HepG2 (cell line): ENCODE measurements around the gene CHKA. TPM values are rescaled to one million over a fixed set of nuclear protein-coding genes. Genes with fewer than 3 reads are reported as not detected.

ENCODE experiments used
- ATAC-seq: fragments of 200-7000 bp; cut with Tn5 transposase; 3 replicates; pipeline ENCODE4 v1.9.1; 2020; ENCODE audit warnings: mild to moderate bottlenecking, moderate library complexity
- BruUV-seq: library from RNA; stranded (reverse); fragments of 400-500 nt; replicated peaks from 2 replicates; lab custom pipeline; 2021; lab: Mats Ljungman, UMichigan
- CTCF ChIA-PET: fragments of 300-600 bp; formaldehyde crosslinking; extraction: SDS; loops from one replicate; lab custom pipeline; 2021; ENCODE audit warnings: low total read pairs, inconsistent platforms, low intra/inter-chr PET ratio; lab: Yijun Ruan, JAX
- POLR2A ChIA-PET: fragments of 350-600 bp; sonication (Branson Sonifier 250); formaldehyde crosslinking; loops from one replicate; lab custom pipeline; 2020; ENCODE audit warnings: antibody characterized with exemption, inconsistent platforms; lab: Yijun Ruan, JAX
- DNase-seq: peaks from one replicate; pipeline ENCODE4 v3.0.0-alpha.2; 2015; ENCODE audit warnings: low spot score
- FAIRE-seq: peaks from 3 replicates; lab custom pipeline; 2011; peaks lifted over from hg19 to GRCh38; lab: Jason Lieb, UNC
- H2AFZ ChIP-seq: one replicate; pipeline ENCODE4 v1.6.1; 2011; ENCODE audit warnings: low read length, inconsistent platforms
- H3K27ac ChIP-seq: fragments of 300-600 bp; 3 replicates; pipeline ENCODE4 v1.8.0; 2011; ENCODE audit warnings: mixed run types, mild to moderate bottlenecking, mixed read lengths, low read length, inconsistent platforms; ENCODE audit not compliant: insufficient read depth; ENCODE audit errors: extremely low read length
- H3K27me3 ChIP-seq, 2 experiments: fragments of 200-600 bp in 1 of 2; 2 replicates in 1 of 2; 3 replicates in 1 of 2; pipeline versions ENCODE4 v1.6.0 to v1.8.0; 2011; ENCODE audit warnings: low read length in 2 of 2, mild to moderate bottlenecking in 2 of 2, moderate library complexity in 2 of 2, inconsistent platforms in 1 of 2; ENCODE audit not compliant: insufficient read depth in 2 of 2, control insufficient read depth in 1 of 2
- H3K36me3 ChIP-seq, 2 experiments: fragments of 200-600 bp in 1 of 2; replicated peaks in 1 of 2; 2 replicates in 1 of 2; 3 replicates in 1 of 2; pipeline versions ENCODE4 v1.5.1 to v1.8.0; 2011; ENCODE audit warnings: low read length in 2 of 2, inconsistent platforms in 1 of 2; ENCODE audit not compliant: insufficient read depth in 2 of 2, control insufficient read depth in 1 of 2
- H3K4me1 ChIP-seq: 2 replicates; pipeline ENCODE4 v1.5.1; 2012; ENCODE audit warnings: low read length, inconsistent platforms; ENCODE audit not compliant: insufficient read depth
- H3K4me2 ChIP-seq: 2 replicates; pipeline ENCODE4 v1.6.0; 2011; ENCODE audit warnings: low read depth, low read length, inconsistent platforms
- H3K4me3 ChIP-seq, 3 experiments: fragments of 200-600 bp in 1 of 3; sonication (generic), shearing (Covaris generic) in 1 of 3; replicated peaks in 1 of 3; 2 replicates each; pipeline ENCODE4 v1.5.1; 2011 to 2016; ENCODE audit warnings: low read length in 3 of 3, inconsistent platforms in 2 of 3, low read depth in 2 of 3, mild to moderate bottlenecking in 2 of 3, control low read depth in 1 of 3, mixed read lengths in 1 of 3; ENCODE audit not compliant: insufficient read depth in 1 of 3
- H3K79me2 ChIP-seq: one replicate; pipeline ENCODE4 v1.6.1; 2011; ENCODE audit warnings: low read length, inconsistent platforms; ENCODE audit not compliant: insufficient read depth
- H3K9ac ChIP-seq: 2 replicates; pipeline ENCODE4 v1.6.0; 2011; ENCODE audit warnings: mild to moderate bottlenecking, low read depth, low read length, inconsistent platforms; ENCODE audit not compliant: insufficient read depth
- H3K9me3 ChIP-seq: 2 replicates; pipeline ENCODE4 v1.5.1; 2012; ENCODE audit warnings: mild to moderate bottlenecking, low read length
- H4K20me1 ChIP-seq: 2 replicates; pipeline ENCODE4 v1.6.0; 2011; ENCODE audit warnings: inconsistent platforms, mild to moderate bottlenecking, low read length, moderate library complexity; ENCODE audit not compliant: insufficient read depth
- AGO2 ChIP-seq: fragments of 200-400 bp; formaldehyde crosslinking; optimal IDR thresholded peaks from 2 replicates; pipeline ENCODE3; 2017; ENCODE audit warnings: mild to moderate bottlenecking, low read depth, low read length, moderate library complexity
- PAF1 ChIP-seq: IDR thresholded peaks from 2 replicates; pipeline ENCODE4 v1.6.1; 2016; ENCODE audit warnings: missing genetic modification reagents, missing compliant biosample characterization
- POLR2G ChIP-seq: fragments of 200-400 bp; formaldehyde crosslinking; IDR thresholded peaks from 2 replicates; pipeline ENCODE4 v1.6.1; 2018; ENCODE audit warnings: mild to moderate bottlenecking, low read depth, low read length, moderate library complexity
- SRF ChIP-seq: IDR thresholded peaks from 2 replicates; pipeline ENCODE4 v1.6.1; 2011; ENCODE audit warnings: mild to moderate bottlenecking, low read depth, low read length, moderate library complexity
- TRIM24 ChIP-seq: sonication (generic); formaldehyde crosslinking; IDR thresholded peaks from 2 replicates; pipeline ENCODE4 v1.8.0; 2022; ENCODE audit warnings: mild to moderate bottlenecking, missing genetic modification reagents
- TSC22D2 ChIP-seq: sonication (generic); formaldehyde crosslinking; IDR thresholded peaks from 2 replicates; pipeline ENCODE4 v1.5.1; 2020; ENCODE audit warnings: missing genetic modification reagents, mild to moderate bottlenecking, borderline replicate concordance
- ZNF121 ChIP-seq: sonication (generic); formaldehyde crosslinking; IDR thresholded peaks from 2 replicates; pipeline ENCODE4 v1.5.0; 2020; ENCODE audit warnings: mild to moderate bottlenecking, missing genetic modification reagents
- ZNF263 ChIP-seq: sonication (generic); formaldehyde crosslinking; IDR thresholded peaks from 2 replicates; pipeline ENCODE4 v1.4.0; 2020; ENCODE audit warnings: missing genetic modification reagents
- ZNF501 ChIP-seq: sonication (generic); formaldehyde crosslinking; IDR thresholded peaks from 2 replicates; pipeline ENCODE4 v1.5.1; 2020; ENCODE audit warnings: mild to moderate bottlenecking, moderate library complexity, missing genetic modification reagents
- ZNF747 ChIP-seq: sonication (generic); formaldehyde crosslinking; IDR thresholded peaks from 2 replicates; pipeline ENCODE4 v1.8.1; 2023; ENCODE audit warnings: missing genetic modification reagents, mild to moderate bottlenecking, borderline replicate concordance
- ZNF883 ChIP-seq: sonication (generic); formaldehyde crosslinking; IDR thresholded peaks from 2 replicates; pipeline ENCODE4 v1.5.1; 2020; ENCODE audit warnings: mild to moderate bottlenecking, missing genetic modification reagents; ENCODE audit errors: not compliant biosample characterization
- WGBS: methylation state at CpG from one replicate; pipeline ENCODE4 v1.1.6; 2017; ENCODE audit warnings: low lambda C conversion rate; 5-methylcytosine and 5-hydroxymethylcytosine counted together
- in situ Hi-C: cut with HindIII; loops from 2 replicates; pipeline ENCODE4 v1.10.0; 2017; ENCODE audit warnings: low pct_unique_long_range_greater_than_20kb; ENCODE audit not compliant: extremely low pct_ligation_motif_present
- intact Hi-C: fragments of 100-400 bp; cut with micrococcal nuclease; formaldehyde crosslinking; loops from one replicate; pipeline ENCODE4 v1.10.0; 2022; ENCODE audit not compliant: unreplicated experiment
- polyA plus RNA-seq, 8 experiments: library from polyadenylated mRNA; depleted of rRNA in 3 of 8; stranded (reverse) in 7 of 8; unstranded in 1 of 8; fragments of >200 nt; fragmentation: Illumina TruSeq in 4 of 8; extraction: Trizol in 4 of 8; gene quantifications; 2 replicates each; pipeline versions ENCODE4 v1.2.1 to v1.2.3, GENCODE V29; 2011 to 2016; ENCODE audit warnings: low read depth in 4 of 8, missing spikeins in 1 of 8, mixed read lengths in 1 of 8; ENCODE audit not compliant: insufficient read depth in 1 of 8
- total RNA-seq, 5 experiments: library from RNA; depleted of rRNA; stranded (reverse); fragments of >200 nt; fragmentation: Illumina TruSeq; extraction: Trizol; gene quantifications; 2 replicates each; pipeline ENCODE4 v1.2.3, GENCODE V29; 2016; ENCODE audit warnings: low read depth in 1 of 5
- TF ChIP-seq, protein P1 (sequence below): sonication (generic); formaldehyde crosslinking; IDR thresholded peaks from 2 replicates; pipeline ENCODE4 v1.5.1; 2020; ENCODE audit warnings: mild to moderate bottlenecking, missing genetic modification reagents, moderate library complexity
- TF ChIP-seq, protein P2 (sequence below): sonication (generic); formaldehyde crosslinking; IDR thresholded peaks from 2 replicates; pipeline ENCODE4 v1.8.1; 2023; ENCODE audit warnings: mild to moderate bottlenecking, moderate library complexity, missing genetic modification reagents
- TF ChIP-seq, protein P3 (sequence below): IDR thresholded peaks from 2 replicates; pipeline ENCODE4 v1.6.1; 2018; ENCODE audit warnings: missing genetic modification reagents, mild to moderate bottlenecking, missing compliant biosample characterization
- TF ChIP-seq, protein P4 (sequence below): IDR thresholded peaks from 2 replicates; pipeline ENCODE4 v1.6.1; 2016; ENCODE audit warnings: missing compliant biosample characterization, missing genetic modification reagents, borderline replicate concordance

The CHKA gene
- total and polyA plus RNA-seq, 2 of the 13 experiments (the other 11 are each of a cell fraction or from before 2014, with no cell fraction given), result 71.6 to 92.7 TPM

DNA sequence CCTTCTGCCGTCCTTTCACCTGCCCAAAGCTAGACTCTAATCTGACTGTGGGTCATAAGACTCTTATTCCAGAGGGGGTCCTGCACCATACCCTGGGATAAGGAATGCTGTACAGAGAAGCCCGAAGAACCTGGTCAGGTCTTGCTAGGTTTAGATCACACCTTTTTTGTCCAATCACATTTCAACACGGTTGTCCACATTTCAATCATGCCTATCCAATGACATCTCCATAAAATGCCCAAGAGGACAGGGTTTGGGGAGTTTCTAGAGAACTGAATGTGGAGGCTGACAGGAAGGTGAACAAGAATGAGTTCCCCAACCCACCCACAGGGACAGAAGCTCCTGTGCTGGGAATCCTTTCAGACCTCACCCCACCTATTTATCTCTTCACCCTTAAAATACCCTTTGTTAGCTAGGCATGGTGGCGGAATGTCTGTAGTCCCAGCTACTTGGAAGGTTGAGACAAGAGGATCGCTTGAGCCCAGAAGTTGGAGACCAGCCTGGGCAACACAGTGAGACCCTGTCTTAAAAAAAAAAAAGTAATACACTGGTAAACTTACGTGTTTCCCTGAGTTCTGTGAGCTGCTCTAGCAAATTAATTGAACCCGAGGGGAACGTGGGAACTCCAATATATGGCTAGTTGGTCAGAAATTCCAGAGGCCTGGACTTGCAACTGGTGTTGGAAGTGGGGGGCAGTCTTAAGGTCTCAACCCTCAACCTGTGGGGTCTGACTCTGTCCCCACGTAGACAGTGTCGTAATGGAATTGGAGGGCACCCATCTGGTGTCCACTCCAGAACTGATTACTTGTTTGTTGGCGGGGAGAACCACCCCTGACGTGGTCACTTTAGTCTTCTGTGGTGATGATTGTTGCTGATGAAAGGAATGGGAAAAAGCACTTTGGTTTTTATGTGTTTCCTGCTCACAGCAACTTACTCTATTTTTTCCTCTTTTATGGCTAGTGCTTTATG lies 64.6 kb downstream of the CHKA start (continued):
- TF ChIP-seq, protein P1, sequence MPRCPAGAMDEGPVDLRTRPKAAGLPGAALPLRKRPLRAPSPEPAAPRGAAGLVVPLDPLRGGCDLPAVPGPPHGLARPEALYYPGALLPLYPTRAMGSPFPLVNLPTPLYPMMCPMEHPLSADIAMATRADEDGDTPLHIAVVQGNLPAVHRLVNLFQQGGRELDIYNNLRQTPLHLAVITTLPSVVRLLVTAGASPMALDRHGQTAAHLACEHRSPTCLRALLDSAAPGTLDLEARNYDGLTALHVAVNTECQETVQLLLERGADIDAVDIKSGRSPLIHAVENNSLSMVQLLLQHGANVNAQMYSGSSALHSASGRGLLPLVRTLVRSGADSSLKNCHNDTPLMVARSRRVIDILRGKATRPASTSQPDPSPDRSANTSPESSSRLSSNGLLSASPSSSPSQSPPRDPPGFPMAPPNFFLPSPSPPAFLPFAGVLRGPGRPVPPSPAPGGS (CRISPR knock-in tag), result no peak
- TF ChIP-seq ZNF121 (CRISPR knock-in tag), result peak; percentile 65; the same call in 1 of the 2 replicates
- TF ChIP-seq POLR2G, result peak; percentile 41; the same call in 1 of the 2 replicates
- TF ChIP-seq, protein P2, sequence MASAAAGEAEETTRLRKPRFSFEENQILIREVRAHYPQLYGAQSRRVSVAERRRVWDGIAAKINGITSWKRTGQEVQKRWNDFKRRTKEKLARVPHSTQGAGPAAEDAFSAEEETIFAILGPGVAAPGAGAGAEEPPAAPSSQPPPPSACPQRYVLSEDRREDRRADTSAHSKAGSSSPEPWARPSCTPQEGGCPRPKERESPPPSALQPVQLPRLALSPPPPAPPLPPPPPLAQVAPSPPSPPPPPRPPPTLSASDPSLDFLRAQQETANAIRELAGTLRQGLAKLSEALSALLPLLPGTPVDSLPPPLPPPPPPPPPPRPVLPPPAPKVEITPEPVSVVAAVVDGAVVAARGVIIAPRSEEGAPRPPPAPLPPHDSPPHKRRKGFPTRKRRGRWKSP (CRISPR knock-in tag), result no peak
- TF ChIP-seq TSC22D2, result no peak
- no peak for TF ChIP-seq ZNF501 (CRISPR knock-in tag)

DNA sequence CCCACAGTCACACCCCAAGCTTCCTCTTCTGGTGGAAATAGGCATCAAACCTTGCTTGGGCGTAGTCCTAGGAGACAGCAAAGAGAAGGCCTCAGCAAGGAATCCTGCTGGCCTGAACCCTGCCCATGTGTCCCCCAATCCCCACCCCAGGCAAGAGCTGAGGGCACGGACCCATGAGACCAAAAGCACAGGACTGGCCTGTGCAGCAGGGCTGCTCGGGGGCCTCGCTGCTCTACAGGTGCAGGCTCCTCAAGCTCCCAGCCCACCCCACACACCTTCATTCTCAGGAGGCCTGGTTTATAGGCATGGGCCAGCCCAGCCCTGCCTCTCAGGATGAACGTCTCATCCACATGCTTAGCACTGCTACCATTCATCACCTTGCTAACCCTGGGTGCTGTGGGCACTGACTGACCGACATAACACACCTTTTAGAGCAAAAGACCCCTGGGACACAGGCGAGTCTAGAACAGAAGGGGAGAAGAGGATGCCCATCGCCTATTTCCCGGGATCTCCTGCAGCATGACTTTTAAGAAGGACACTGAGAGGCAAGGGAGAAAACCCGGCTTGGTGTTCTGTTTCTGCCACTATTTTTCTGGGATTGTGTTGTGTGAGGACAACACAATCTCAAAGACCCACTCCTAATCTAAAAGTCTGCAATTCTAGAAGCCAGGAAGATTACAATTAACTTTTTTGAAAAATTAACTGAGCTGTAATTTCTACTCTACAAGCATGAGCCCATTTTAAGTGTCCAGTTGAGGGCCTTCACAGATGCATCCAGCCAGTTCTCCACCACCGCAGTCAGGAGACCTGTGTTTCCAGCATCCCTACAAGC lies 67.0 kb downstream of the CHKA start:
- DNase-seq (no peak), ATAC-seq (0 out of 3 replicates have a peak, but pooled peaks have one; percentile 0), FAIRE-seq (no peak)
- no peaks in the 10 kb centered on the region for H3K4me1 ChIP-seq
- no peak overlapping the region for H3K9ac ChIP-seq
- H3K4me3 ChIP-seq, result no peak overlapping the region
- no peak overlapping the region for H3K4me2 ChIP-seq
- no peaks in the 10 kb centered on the region for H3K79me2 ChIP-seq
- CTCF ChIA-PET, result no interaction called here
- H3K27ac ChIP-seq, result no peak overlapping the region
- peaks cover 5% of the 10 kb centered on the region; the same call in 1 of the 2 replicates for H4K20me1 ChIP-seq
- POLR2A ChIA-PET, result interaction anchor here (2.8 kb wide), 1 partner anchor 16 kb away, joined by 11 read pairs; the partner anchor contains the start of gene TCIRG1
- in situ Hi-C loops, result no loop called here
- no peaks in the 10 kb centered on the region for H3K9me3 ChIP-seq
- no peaks in the 10 kb centered on the region for H3K27me3 ChIP-seq
- intact Hi-C loops, result no loop called here
- no TSS peak for BruUV-seq
- WGBS, result 92% methylated on average over 9 of the region's 11 CpGs
- H2AFZ ChIP-seq, result no peak overlapping the region
- peaks cover 17 to 36% of the 10 kb centered on the region in 2 experiments for H3K36me3 ChIP-seq
- TF ChIP-seq ZNF883 (CRISPR knock-in tag) (peak; percentile 31), ZNF263 (CRISPR knock-in tag) (peak; percentile 52; the same call in 1 of the 2 replicates), TRIM24 (CRISPR knock-in tag) (no peak), AGO2 (peak; percentile 86), PAF1 (CRISPR knock-in tag) (0 out of 2 replicates have a peak, but pooled peaks have one; percentile 41), SRF (no peak), ZNF747 (no peak)
- TF ChIP-seq, protein P3, sequence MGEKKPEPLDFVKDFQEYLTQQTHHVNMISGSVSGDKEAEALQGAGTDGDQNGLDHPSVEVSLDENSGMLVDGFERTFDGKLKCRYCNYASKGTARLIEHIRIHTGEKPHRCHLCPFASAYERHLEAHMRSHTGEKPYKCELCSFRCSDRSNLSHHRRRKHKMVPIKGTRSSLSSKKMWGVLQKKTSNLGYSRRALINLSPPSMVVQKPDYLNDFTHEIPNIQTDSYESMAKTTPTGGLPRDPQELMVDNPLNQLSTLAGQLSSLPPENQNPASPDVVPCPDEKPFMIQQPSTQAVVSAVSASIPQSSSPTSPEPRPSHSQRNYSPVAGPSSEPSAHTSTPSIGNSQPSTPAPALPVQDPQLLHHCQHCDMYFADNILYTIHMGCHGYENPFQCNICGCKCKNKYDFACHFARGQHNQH, result no peak
- TF ChIP-seq, protein P4, sequence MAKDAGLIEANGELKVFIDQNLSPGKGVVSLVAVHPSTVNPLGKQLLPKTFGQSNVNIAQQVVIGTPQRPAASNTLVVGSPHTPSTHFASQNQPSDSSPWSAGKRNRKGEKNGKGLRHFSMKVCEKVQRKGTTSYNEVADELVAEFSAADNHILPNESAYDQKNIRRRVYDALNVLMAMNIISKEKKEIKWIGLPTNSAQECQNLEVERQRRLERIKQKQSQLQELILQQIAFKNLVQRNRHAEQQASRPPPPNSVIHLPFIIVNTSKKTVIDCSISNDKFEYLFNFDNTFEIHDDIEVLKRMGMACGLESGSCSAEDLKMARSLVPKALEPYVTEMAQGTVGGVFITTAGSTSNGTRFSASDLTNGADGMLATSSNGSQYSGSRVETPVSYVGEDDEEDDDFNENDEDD (CRISPR knock-in tag), result 0 out of 2 replicates have a peak, but pooled peaks have one; percentile 5
